HG02610 (cell line): ENCODE data around the gene CX3CL1.

Experiments
- ATAC-seq: cut with Tn5 transposase; IDR thresholded peaks from one replicate; pipeline ENCODE4 v1.9.1; 2021; ENCODE audit warnings: mild to moderate bottlenecking, moderate library complexity; ENCODE audit not compliant: unreplicated experiment

The CX3CL1 gene

DNA sequence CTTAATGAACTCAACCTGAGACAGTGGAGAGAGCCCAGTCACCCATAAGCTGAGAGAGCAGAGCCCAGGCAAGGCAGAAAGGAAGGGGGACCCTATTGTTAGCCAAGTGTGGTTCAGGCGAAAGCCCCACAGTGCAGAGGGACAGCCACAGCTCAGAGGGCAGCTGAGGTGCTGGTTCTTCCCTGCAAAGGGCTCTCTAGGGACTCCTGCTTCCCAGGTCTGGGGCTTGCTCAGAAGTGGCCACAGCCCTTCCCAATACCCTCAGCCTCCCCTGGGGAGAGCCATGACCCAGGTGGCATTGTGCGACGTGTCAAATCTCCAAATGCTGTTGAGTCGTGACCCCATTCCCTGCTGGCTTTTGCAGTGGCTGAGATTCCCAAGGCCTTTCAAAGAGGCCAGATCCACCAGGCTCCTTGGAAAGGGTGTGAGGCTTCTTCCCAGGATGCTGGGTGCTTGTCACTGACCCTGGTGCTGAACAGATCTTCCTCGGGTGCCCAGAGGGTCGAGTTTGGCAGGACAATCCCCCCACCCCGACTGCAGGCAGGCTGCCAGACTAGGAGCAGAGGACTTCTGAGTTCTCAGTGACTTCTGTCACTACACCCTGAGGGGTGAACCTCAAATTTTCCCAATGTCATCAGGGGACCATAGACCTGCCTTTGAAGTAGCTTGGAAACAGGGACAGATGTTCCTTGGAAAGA is 29.8 kb downstream of the CX3CL1 start:
- ATAC-seq = no peak

DNA sequence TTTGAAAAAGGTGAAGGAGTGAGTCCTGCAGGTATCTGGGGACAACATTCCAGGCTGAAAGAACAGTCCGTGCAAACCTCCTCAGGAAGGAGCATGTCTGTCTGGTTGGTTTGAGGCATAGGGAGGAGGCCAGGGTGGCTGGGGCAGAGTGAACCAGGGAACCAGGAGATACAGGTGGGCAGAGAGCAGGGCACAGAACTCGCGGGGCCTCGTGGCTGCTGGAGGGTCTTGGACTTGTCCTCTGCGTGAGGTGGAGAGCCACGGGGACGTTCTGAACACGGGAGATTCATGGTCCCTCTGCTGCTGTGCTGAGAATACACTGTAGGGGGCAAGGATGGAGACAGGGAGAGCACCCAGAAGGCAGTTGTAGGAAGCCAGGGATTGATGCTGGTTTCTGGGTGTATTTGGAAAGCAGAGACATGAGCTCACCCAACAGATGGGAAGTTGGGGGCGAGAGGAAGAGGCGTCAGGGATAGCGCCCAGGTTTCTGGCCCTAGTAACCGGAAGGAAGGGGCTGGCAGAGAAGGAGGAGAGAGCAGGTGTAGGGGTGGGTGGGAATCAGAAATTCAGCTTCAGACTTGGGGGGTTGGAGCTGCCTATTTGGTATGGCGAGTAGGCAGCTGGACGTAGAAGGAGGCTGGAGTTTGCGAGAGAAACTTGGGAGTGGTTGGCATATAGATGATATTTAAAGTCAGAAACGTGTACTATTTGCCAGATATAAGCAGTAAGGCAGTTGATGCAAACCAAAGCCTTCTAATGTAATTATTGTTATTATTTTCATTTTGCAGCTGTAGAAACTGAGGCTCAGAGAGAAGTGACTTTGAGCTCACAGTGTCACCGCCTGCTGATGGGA is 31.9 kb downstream of the CX3CL1 start, which contains the start of gene CCL17:
Gene CCL17, plus strand, starts transcription at position 803 of the 853 bp plus-strand sequence. CDS start 9,166 bp downstream, outside the sequence.
- ATAC-seq = no peak

DNA sequence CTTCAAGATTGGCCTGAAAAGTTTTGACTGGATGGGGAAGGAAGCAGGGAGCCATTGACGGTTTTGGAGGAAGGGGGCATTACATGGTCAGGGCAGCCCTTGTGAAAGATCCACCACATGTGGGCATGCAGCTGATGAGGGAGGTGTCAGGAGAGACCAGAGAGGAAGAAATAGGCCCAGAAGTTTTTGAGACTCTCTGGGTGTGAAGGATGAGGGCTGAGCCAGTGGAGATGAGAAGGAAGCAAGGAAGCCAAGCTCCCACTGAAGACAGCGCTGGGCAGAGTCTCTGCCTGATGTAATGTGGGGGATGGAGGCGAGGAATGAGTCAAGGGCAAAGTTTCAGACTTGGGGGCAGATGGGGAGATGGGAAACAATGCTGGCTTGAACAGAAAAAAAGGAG is 32.8 kb downstream of the CX3CL1 start:
- no peak for ATAC-seq

DNA sequence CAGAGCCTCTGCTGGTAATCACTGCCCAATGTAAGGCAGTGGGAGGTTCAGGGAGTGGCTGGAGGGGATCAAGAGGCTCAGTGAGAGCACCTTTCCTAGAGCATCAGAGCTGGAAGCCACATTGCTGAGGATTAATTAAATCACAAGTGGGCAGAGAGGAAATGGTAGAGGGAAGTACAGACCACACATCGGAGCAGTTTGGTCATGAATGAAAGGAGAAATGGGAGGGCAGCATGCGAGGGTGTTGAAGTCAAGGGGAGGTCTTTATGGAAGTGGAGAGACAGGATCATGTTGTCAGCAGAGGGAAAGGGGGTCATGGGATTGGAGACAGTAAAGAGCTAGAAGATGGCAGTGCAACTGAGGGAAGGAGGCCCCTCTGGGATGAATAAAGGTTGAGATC is 34.6 kb downstream of the CX3CL1 start:
- no peak for ATAC-seq

DNA sequence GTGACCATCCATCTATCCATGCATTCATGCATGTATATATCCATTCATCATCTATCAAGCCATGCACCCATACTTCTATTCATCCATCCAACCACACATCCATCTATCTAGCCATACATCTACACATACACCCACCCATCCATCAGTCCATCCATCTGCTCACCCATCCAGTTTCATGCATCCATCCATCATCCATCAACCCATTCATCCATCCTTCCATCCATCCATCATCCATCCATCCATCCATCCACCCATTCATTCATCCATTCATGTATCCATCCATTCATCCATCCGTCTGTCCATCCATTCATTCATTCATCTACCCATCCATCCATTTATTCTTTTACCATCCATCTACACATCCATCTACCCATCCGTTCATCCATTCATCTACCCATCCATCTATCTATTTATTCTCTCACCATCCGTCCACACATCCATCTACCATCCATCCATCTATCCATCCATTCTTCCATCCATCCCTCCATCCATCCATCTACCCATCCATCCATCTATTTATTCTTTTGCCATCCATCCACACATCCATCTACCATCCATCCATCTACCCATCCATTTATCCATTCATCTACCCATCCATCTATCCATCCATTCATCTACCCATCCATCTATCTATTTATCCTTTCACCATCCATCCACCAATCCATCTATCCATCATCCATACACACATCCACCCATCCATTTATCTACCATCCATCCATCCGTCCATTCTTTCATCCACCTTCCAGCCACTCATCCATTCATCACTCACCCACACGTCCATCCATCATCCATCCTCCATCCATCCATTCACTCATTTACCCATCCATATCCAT is 35.4 kb downstream of the CX3CL1 start:
- ATAC-seq = no peak

DNA sequence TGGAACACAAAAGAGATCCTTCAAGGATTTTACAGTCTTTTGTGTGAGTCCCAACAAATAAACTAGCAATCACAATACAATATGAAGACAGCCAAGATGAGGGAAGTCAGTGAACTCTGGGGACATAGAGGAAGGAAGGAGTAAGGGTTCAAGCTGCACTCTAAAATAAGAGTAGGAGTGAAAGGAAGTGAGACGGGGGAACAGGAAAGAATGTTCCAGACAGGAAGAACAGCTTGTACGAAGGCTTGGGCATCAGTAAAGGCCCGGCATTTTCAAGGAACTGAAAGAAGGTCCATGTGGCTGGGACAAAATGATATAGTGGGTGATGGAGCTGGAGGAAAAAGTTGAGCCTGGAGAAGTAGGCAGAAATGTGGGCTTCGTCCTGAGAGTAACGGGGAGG is 36.8 kb downstream of the CX3CL1 start:
- ATAC-seq = no peak

DNA sequence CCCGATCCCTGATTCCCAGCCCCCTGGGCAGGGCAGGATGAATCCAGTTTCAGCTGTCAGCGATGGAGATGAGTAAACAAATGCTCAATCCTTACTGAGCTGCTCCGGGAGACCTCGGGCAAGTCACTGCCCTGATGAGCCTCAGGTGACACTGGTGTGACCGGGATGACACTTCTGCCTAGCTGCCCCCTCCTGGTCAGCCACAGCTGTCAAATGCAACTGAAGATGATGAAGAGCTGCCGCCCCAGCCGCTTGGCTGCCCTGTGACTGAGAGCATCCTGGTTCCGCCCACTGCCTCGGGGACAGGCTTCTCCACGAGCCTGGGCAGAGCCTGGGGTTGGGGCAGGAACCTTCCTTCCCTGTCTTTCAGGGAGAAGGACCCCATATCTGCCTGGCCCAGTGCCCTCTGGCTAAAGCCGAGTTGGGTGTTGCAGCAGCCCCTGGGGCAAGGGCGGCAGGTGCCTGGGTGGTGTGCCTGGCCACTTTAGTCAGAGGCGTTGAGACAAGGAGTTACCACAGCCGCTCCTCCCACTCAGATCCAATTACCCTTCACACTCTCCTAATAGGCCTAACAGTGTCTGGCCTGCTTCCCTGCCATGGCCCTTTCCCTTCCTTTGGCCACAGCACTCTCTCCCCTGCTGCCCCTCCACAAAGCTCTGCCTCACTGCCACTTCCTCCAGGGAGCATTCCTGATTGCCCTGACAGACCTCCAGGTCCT is 37.7 kb downstream of the CX3CL1 start:
- no peak for ATAC-seq

DNA sequence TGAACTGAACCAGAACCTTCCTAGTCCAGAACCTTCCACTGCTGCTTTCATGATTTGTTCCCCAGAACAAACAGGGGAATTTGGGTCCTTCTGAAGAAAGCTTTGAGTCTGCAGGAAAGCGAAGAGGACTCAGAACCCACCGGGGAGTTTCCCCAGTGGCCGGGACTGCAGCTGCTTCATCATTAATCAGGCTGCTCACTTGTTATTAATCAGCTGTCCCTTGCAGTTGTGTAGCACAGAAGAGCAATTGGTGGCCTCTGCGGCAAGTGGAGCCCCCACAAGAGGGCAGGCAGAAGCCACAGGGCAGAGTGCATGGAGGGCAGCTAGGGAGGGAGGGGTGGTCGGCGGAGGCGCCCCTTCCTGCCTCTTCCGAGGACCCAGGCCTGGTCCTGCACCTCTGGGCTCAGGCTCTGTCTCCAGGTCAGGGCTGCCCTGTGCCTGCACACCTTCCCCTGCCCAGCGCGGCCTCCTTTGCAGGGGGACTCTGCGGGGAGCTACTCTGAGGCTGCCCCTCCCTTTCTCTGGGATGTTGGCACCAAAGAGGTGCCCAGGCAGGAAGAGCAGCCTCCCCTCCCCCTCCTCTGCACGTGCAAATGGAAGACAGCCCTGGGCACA is 39.2 kb downstream of the CX3CL1 start:
- ATAC-seq = no peak

DNA sequence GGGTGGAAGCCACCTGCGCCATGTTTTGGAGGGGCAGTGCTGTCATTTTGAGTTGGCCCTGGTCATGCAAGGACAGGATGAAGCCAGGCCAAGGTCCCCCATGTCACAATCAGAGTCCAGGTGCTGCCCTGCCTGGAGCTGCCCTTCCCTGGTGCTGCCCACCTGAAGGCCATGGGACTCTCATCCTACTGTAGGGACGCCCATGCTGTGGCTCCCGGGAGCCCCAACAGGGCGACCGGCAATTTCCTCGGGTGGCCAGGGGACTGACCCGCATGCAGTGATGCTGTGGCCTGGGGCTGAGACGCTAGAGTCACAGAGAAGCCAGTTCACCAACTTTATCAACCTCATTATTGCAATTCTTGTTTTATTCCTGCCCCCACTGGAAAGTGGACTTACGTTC is 40.3 kb downstream of the CX3CL1 start:
- ATAC-seq = no peak

DNA sequence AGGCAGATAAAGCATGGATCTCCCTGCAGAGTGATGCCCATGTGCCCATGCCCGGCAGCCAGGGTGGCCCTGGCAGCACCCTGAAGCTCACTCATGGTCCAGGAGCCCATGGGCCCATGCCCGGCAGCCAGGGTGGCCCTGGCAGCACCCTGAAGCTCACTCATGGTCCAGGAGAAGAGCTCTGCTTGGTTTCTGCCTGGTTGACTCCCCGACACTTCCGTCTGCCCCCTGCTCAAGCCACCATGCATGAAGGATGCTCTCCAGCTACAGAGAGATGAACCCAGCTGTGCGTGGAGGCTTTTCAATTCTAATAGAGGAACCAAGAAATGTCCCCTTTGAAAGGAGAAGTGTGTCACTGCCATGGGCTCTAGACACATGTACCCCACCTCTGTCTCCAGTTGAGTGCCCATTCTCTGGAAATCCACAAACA is 41.0 kb downstream of the CX3CL1 start:
- ATAC-seq = peak; percentile 68

DNA sequence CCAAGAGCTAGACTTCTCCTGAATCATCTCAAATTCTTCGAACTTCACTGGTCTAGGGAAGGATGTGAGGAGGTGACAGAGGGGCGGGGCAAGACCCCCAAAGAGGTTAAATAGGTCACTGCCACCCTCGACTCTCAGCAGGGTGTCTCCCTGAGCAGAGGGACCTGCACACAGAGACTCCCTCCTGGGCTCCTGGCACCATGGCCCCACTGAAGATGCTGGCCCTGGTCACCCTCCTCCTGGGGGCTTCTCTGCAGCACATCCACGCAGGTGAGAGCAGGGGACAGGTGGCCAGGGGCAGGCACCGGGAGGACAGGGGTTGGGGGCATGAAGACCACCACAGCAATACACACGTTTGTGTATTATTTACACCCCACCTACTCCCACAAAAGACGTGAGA is 41.4 kb downstream of the CX3CL1 start:
- no peak for ATAC-seq

DNA sequence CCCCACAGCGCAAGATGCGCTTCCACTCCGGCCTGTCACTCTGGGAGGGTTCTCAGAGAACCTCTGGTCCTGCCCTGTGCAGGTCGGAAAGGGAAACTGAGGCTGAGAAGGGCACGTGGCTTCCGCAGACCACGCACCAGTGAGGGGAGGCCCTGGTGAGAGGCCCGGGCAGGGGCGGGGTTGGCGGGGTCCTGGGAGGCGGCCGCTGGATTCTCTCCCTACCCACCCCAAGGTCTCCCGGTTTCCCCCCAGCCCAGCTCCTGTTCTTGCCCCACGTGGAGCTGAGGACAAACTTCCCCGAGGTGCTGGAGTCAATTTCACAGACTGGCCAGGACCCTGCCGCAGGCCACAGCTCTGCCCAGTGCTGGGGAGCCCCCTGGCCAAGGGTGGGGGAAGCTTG is 43.8 kb downstream of the CX3CL1 start:
- ATAC-seq = no peak

DNA sequence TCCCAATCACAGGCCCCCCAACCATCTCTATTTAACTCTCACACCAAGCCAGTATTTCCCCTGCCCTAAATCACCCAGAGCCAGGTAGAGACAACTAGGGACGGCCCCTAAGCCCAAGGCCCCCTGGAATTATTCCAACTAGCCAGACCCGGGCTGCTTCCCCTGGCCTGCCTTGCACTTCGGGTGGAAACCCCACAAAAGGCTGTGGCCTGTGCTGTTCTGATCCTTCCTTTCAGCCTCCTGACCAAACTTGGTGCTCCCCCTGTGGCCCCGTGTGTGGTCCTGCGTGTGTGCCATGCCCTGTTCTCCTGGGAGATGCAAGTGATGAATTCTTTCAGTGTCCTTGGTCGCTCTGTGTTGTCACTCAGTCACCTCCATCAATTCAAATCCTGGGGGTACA is 47.2 kb downstream of the CX3CL1 start:
- ATAC-seq = no peak

DNA sequence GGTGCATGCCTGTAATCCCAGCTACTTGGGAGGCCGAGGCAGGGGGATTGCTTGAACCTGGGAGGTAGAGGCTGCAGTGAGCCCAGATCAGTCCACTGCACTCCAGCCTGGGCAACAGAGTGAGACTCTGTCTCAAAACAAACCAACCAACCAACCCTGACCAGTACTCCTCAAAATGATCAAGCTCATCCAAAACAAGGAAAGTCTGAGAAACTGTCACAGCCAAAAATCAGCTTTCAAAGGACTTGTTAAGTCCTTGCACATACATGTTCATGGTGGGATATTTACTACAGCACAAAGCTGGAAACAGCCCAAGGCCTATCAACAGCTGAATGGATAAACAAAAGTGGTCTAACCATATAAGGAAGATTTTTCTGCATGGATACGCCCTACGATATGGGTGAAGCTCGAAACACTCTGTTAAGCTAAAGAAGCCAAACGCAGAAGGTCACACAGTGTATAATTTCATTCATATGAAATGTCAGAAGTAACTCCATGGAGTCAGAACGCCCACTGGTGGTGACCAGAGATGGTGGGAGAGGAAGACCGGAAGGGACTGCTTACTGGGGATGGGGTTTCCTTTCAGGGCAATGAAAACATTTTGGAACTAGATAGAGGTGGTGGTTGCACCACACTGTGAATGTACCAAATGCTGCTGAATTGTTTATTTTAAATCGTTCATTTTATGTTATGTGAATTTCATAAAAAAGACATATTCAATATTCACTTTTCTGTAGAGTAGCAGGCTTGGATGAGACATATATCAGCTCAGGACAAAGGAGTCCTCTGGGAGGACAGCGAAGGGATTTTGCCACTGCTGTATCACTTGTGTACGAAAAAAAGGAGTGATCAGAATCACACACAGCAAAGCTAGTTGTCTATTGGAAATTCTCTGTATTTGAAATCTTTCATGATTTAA is 50.0 kb downstream of the CX3CL1 start:
- no peak for ATAC-seq

DNA sequence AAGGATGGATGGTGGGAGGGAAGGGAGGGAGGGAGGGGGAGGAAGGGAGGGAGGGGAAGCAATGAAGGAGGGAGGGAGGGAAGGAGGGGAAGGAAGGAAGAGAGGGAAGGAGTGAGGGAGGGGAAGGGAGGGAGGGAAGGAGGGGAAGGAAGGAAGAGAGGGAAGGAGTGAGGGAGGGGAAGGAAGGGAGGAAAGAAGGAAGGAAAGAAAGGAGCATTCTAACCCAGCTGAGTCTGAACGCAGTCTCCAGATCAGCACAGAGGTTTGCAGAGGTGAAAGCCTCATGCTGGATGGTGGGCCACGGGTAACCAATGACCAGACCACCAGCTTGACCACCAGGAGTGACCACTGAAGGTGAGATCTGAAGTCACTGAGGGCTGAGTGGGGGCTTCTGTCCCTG is 50.9 kb downstream of the CX3CL1 start:
- no peak for ATAC-seq

DNA sequence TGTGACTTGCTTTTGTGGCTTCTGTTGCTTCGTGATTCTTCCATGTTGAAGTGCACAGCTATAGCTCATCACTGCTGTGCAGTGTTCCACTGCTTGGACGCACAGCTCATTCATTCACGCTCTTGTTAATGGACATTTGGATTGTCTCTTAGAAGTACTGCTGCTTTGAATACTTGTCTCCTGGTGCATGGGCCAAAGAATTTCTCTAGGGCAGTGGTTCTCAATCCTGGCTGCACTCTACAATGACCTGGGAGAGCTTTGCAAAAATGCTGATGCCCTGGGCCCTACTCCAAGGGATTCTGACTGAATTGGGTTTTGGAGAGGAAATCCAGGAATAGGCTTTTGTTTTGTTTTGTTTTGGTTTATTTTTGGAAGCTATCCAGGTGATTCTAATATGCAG is 52.3 kb downstream of the CX3CL1 start:
- no peak for ATAC-seq

DNA sequence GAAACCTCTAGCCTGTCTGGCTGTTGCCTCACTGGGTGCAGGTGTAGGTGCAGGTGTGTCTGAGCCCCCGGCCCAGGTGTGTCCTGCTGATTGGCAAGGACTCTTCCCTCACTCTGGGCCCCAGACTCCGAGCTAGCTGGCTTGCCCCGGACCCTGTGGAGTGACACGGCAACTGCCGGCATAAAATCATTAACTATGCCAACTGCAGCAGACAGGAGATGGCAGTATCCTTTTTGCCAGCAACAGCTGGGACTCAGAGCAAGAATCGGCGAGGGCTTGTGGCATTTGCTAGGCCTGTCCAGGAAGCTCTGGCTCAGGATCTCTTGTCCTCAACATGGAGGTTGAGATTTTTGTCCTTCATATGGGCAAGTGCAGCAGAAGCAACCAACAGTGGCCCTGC is 54.1 kb downstream of the CX3CL1 start:
- no peak for ATAC-seq

DNA sequence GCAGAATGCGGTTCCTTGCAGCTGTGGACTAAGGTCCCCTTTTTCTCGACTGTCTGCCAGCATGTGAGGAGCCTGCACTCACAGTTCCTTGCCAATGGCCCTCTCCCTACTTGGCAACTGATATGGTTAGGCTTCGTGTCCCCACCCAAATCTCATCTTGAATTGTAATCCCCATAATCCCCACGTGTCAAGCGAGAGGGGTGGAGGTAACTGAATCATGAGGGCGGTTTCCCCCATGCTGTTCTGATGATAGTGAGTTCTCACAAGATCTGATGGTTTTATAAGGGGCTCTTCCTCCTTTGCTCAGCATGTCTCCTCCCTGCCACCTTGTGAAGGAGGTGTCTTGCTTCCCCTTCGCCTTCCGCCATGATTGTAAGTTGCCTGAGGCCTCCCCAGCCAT is 55.0 kb downstream of the CX3CL1 start:
- ATAC-seq = no peak

DNA sequence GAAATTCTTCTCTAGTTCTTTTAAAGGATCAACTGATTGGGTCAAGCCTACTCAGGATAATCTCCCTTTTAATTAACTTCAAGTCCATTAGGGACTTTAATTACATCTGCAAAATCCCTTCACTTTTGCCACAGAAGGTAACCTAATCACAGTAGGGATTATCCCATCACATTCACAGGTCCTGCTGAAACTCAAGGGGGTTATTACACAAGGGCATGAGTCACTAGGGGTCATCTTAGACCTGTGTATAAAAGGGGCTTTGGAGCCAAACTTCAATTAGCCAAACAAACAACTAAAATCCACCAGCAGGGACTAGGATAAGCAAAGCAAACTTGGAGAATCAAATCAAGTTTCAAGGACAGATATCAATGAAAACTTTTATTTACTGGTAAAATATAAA is 55.5 kb downstream of the CX3CL1 start:
- ATAC-seq = no peak
